ENCODE data around the gene DIPK1B.
"Not testable (repeated sequence)": the region's sequence is repeated elsewhere in the genome, so short reads cannot be mapped to it uniquely, and the experiment has no call there.

Gene DIPK1B

GRCh38 chr9:136707849-136708517 is 4.4 kb upstream of the DIPK1B start:
- TF ChIP-seq POLR2AphosphoS5 (IDR thresholded peaks at IDR 0.05; ENCODE audit: low read depth, low read length) = no peak
- TF ChIP-seq PAX5 (IDR thresholded peaks at IDR 0.05; ENCODE audit: insufficient read depth, low read length, severe bottlenecking) = no peak
- TF ChIP-seq POLR2A (IDR thresholded peaks at IDR 0.05; ENCODE audit: low read depth, low read length) = no peak
- TF ChIP-seq POU2F2 (IDR thresholded peaks at IDR 0.05; ENCODE audit: low read depth, low read length) = no peak
- TF ChIP-seq SPI1 (IDR thresholded peaks at IDR 0.05; ENCODE audit: low read depth, low read length) = no peak
- TF ChIP-seq TAF1 (IDR thresholded peaks at IDR 0.05; ENCODE audit: low read depth, low read length) = no peak
- no peak for FAIRE-seq
- no peak for DNase-seq (ENCODE audit: insufficient read length, low spot score)

- FAIRE-seq = no peak
- TF ChIP-seq TAF1 (IDR thresholded peaks at IDR 0.05; ENCODE audit: low read depth, low read length) (no peak), POLR2A (IDR thresholded peaks at IDR 0.05; ENCODE audit: low read depth, low read length) (no peak)
- no peak for DNase-seq (ENCODE audit: insufficient read length, low spot score)
Observed at GRCh38 chr9:136709454-136710109, 2.8 kb upstream of the DIPK1B start.

- TF ChIP-seq TAF1 (IDR thresholded peaks at IDR 0.05; ENCODE audit: low read depth, low read length) (no peak), POLR2A (IDR thresholded peaks at IDR 0.05; ENCODE audit: low read depth, low read length) (no peak), POLR2AphosphoS5 (IDR thresholded peaks at IDR 0.05; ENCODE audit: low read depth, low read length) (no peak), PAX5 (IDR thresholded peaks at IDR 0.05; ENCODE audit: insufficient read depth, low read length, severe bottlenecking) (no peak), SPI1 (IDR thresholded peaks at IDR 0.05; ENCODE audit: low read depth, low read length) (no peak), POU2F2 (IDR thresholded peaks at IDR 0.05; ENCODE audit: low read depth, low read length) (no peak)
- DNase-seq (ENCODE audit: insufficient read length, low spot score) (no peak), FAIRE-seq (no peak)
Observed at GRCh38 chr9:136710543-136710942, 1.8 kb upstream of the DIPK1B start.

- not testable (repeated sequence) for FAIRE-seq; DNase-seq (ENCODE audit: insufficient read length, low spot score)
Observed at GRCh38 chr9:136711219-136711648, 1.1 kb upstream of the DIPK1B start.

GRCh38 chr9:136712690-136713544 is 545 bp downstream of the DIPK1B start:
- DNase-seq (ENCODE audit: insufficient read length, low spot score) (no peak), FAIRE-seq (no peak)
- no peak for TF ChIP-seq POLR2A (IDR thresholded peaks at IDR 0.05; ENCODE audit: low read depth, low read length)

- TF ChIP-seq PAX5 (IDR thresholded peaks at IDR 0.05; ENCODE audit: insufficient read depth, low read length, severe bottlenecking) (no peak), SPI1 (IDR thresholded peaks at IDR 0.05; ENCODE audit: low read depth, low read length) (no peak), POLR2AphosphoS5 (IDR thresholded peaks at IDR 0.05; ENCODE audit: low read depth, low read length) (no peak), POU2F2 (IDR thresholded peaks at IDR 0.05; ENCODE audit: low read depth, low read length) (no peak), TAF1 (IDR thresholded peaks at IDR 0.05; ENCODE audit: low read depth, low read length) (no peak)
- FAIRE-seq = no peak
- no peak for DNase-seq (ENCODE audit: insufficient read length, low spot score)
Observed at GRCh38 chr9:136713550-136713949, 1.2 kb downstream of the DIPK1B start.

GRCh38 chr9:136714096-136714892 is 1.9 kb downstream of the DIPK1B start:
- DNase-seq (ENCODE audit: insufficient read length, low spot score) = no peak

GRCh38 chr9:136714893-136715274 is 2.5 kb downstream of the DIPK1B start:
- TF ChIP-seq TAF1 (IDR thresholded peaks at IDR 0.05; ENCODE audit: low read depth, low read length) = no peak
- TF ChIP-seq POLR2AphosphoS5 (IDR thresholded peaks at IDR 0.05; ENCODE audit: low read depth, low read length) = no peak
- no peak for TF ChIP-seq POLR2A (IDR thresholded peaks at IDR 0.05; ENCODE audit: low read depth, low read length)
- TF ChIP-seq SPI1 (IDR thresholded peaks at IDR 0.05; ENCODE audit: low read depth, low read length) = no peak
- no peak for TF ChIP-seq POU2F2 (IDR thresholded peaks at IDR 0.05; ENCODE audit: low read depth, low read length)
- TF ChIP-seq PAX5 (IDR thresholded peaks at IDR 0.05; ENCODE audit: insufficient read depth, low read length, severe bottlenecking) = no peak
- FAIRE-seq = no peak

More at GRCh38 chr9:136714096-136714892, 1.9 kb downstream of the DIPK1B start:
- TF ChIP-seq PAX5 (IDR thresholded peaks at IDR 0.05; ENCODE audit: insufficient read depth, low read length, severe bottlenecking) (no peak), POLR2AphosphoS5 (IDR thresholded peaks at IDR 0.05; ENCODE audit: low read depth, low read length) (no peak), SPI1 (IDR thresholded peaks at IDR 0.05; ENCODE audit: low read depth, low read length) (no peak), TAF1 (IDR thresholded peaks at IDR 0.05; ENCODE audit: low read depth, low read length) (no peak), POU2F2 (IDR thresholded peaks at IDR 0.05; ENCODE audit: low read depth, low read length) (no peak), POLR2A (IDR thresholded peaks at IDR 0.05; ENCODE audit: low read depth, low read length) (no peak)
- FAIRE-seq = no peak

GRCh38 chr9:136717399-136717798 is 5.0 kb downstream of the DIPK1B start:
- no peak for FAIRE-seq
- no peak for DNase-seq (ENCODE audit: insufficient read length, low spot score)
- TF ChIP-seq POLR2A (IDR thresholded peaks at IDR 0.05; ENCODE audit: low read depth, low read length) = no peak
- no peak for TF ChIP-seq POU2F2 (IDR thresholded peaks at IDR 0.05; ENCODE audit: low read depth, low read length)
- no peak for TF ChIP-seq TAF1 (IDR thresholded peaks at IDR 0.05; ENCODE audit: low read depth, low read length)
- TF ChIP-seq SPI1 (IDR thresholded peaks at IDR 0.05; ENCODE audit: low read depth, low read length) = no peak
- TF ChIP-seq PAX5 (IDR thresholded peaks at IDR 0.05; ENCODE audit: insufficient read depth, low read length, severe bottlenecking) = no peak
- no peak for TF ChIP-seq POLR2AphosphoS5 (IDR thresholded peaks at IDR 0.05; ENCODE audit: low read depth, low read length)

More at GRCh38 chr9:136714893-136715274, 2.5 kb downstream of the DIPK1B start:
- no peak for DNase-seq (ENCODE audit: insufficient read length, low spot score)

All from GM12891 (cell line).